HUES48 (cell line): ENCODE data around the gene NPAT.
A peak's percentile ranks its signal among the peaks of the same experiment; 100 is the strongest.
"Not testable (repeated sequence)": the region's sequence is repeated elsewhere in the genome, so short reads cannot be mapped to it uniquely, and the experiment has no call there.

ENCODE experiments used
- H3K27ac ChIP-seq: one replicate; pipeline ENCODE4 v1.7.0; 2013; ENCODE audit warnings: low read depth, low read length, inconsistent platforms
- H3K27me3 ChIP-seq: 2 replicates; pipeline ENCODE4 v1.6.1; 2013; ENCODE audit warnings: mild to moderate bottlenecking, low read length; ENCODE audit not compliant: control insufficient read depth, insufficient read depth
- H3K36me3 ChIP-seq: 2 replicates; pipeline ENCODE4 v1.6.1; 2013; ENCODE audit warnings: low read length; ENCODE audit not compliant: control insufficient read depth, insufficient read depth
- H3K4me1 ChIP-seq: 2 replicates; pipeline ENCODE4 v1.6.1; 2013; ENCODE audit warnings: mild to moderate bottlenecking, low read length; ENCODE audit not compliant: control insufficient read depth, insufficient read depth
- H3K4me3 ChIP-seq: 2 replicates; pipeline ENCODE4 v1.5.1; 2013; ENCODE audit warnings: mild to moderate bottlenecking, low read depth, low read length
- H3K9ac ChIP-seq: 2 replicates; pipeline ENCODE4 v1.6.1; 2013; ENCODE audit warnings: mild to moderate bottlenecking, low read depth, low read length, moderate library complexity
- H3K9me3 ChIP-seq: 2 replicates; pipeline ENCODE4 v1.6.1; 2013; ENCODE audit warnings: low read length; ENCODE audit not compliant: control insufficient read depth, insufficient read depth

The NPAT gene

DNA sequence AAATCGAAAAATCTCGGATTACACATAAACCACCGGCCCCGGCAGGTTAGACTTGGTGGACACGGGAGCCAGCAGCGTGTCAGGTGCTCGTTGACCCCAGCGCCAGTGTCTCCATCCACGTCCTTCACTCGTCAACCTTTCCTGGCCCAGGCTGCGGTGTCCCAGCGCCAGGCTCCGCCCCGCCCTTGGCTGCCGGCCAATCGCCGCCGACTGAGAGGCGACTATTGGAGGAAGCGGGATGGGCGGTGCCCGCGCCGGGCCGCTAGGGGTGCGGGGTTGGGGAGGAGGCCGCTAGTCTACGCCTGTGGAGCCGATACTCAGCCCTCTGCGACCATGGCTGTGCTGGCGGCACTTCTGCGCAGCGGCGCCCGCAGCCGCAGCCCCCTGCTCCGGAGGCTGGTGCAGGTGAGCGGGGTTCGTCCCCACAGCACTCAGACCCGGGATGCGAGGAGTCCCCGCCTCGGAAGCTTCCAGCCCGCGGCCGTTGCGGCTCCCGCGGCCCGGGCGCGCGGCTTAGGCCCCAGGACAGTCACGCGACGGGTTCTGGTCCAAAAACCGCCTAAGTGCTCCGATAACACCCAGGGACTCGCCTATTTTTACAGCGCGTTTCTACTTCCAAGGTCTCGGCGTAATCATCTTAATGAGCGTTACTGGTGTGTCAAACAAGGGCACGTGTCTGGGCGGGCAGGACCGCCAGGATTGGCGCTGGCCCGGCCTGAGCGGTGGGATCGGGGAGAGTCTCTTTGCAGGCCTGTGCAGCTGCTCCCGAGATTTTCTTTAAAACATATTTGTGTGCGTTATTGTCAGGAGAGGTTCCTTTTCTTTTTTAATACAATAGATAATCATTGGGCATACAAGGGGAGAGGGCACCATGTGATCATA lies 100.9 kb downstream of the NPAT start, which contains the start of gene ACAT1:
TSS of gene ACAT1 (plus strand) at position 294 of the 882 bp plus-strand sequence. CDS start at position 334, 40 bp downstream.
- Histone ChIP-seq H3K9ac (peak within 1 kb of the TSS; percentile 43), H3K4me3 (peak within 1 kb of the TSS; percentile 72), H3K27me3 (peaks cover 5% of the 10 kb centered on the region; the same call in 1 of the 2 replicates), H3K4me1 (no peaks in the 10 kb centered on the region), H3K36me3 (no peaks in the 10 kb centered on the region), H3K27ac (peak within 1 kb of the TSS; percentile 51), H3K9me3 (no peaks in the 10 kb centered on the region)

DNA sequence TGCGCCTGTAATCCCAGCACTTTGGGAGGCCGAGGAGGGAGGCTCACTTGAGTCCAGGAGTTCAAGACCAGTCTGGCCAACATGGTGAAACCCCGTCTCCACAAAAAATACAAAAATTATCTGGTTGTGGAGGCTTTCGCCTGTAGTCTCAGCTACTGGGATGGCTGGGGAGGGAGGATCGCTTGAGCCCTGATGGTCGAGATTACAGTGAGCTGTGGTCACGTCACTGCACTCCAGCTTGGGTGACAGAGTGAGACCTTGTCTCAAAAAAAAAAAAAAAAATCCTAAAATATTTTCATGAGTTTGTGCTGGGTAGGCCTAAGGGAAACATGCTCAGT lies 101.5 kb downstream of the NPAT start:
- peak overlapping the region; percentile 72 for H3K4me3 ChIP-seq
- H3K36me3 ChIP-seq, H3K9ac ChIP-seq, H3K27me3 ChIP-seq, H3K4me1 ChIP-seq, H3K9me3 ChIP-seq, H3K27ac ChIP-seq: not testable (repeated sequence)

- Histone ChIP-seq H3K9me3 (no peaks in the 10 kb centered on the region), H3K27ac (no peak overlapping the region), H3K9ac (no peak overlapping the region), H3K4me3 (no peak overlapping the region), H3K4me1 (peaks cover 6% of the 10 kb centered on the region; the same call in 1 of the 2 replicates), H3K36me3 (no peaks in the 10 kb centered on the region), H3K27me3 (peaks cover 5% of the 10 kb centered on the region; the same call in 1 of the 2 replicates)
Measured at GRCh38 chr11:108117746-108118371, 104.6 kb downstream of the NPAT start.

- Histone ChIP-seq H3K9me3 (no peaks in the 10 kb centered on the region), H3K4me3 (no peak overlapping the region), H3K9ac (no peak overlapping the region), H3K27ac (no peak overlapping the region), H3K36me3 (no peaks in the 10 kb centered on the region), H3K27me3 (no peaks in the 10 kb centered on the region), H3K4me1 (peaks cover 6% of the 10 kb centered on the region; the same call in 1 of the 2 replicates)
Measured at GRCh38 chr11:108115500-108116140, 106.8 kb downstream of the NPAT start.

DNA sequence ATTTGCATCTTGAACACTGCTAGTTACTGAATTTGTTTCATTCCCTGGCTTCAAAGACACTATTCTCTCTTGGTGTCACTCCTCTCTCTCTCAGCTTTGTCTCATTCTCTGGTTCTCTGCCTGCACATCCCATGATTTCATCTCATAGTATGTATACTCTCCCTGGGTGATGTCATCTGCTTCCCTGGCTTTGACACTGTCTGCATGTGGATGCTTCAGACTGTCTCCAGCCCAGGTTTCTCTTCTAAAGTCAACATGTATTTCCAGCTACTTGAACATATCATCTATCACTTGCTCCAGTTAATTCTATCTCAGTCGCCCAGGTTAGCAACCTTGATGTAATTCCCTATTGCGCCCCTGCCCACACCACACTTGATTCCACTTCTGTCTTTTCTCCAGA lies 110.4 kb downstream of the NPAT start:
- Histone ChIP-seq H3K4me3 (no peak overlapping the region), H3K27me3 (no peaks in the 10 kb centered on the region), H3K27ac (no peak overlapping the region), H3K4me1 (peaks cover 6% of the 10 kb centered on the region; the same call in 1 of the 2 replicates), H3K36me3 (no peaks in the 10 kb centered on the region), H3K9ac (no peak overlapping the region), H3K9me3 (no peaks in the 10 kb centered on the region)

- Histone ChIP-seq H3K27ac (no peak overlapping the region), H3K36me3 (peaks cover 3% of the 10 kb centered on the region; the same call in 1 of the 2 replicates), H3K9me3 (no peaks in the 10 kb centered on the region), H3K9ac (no peak overlapping the region), H3K27me3 (no peaks in the 10 kb centered on the region), H3K4me1 (peaks cover 6% of the 10 kb centered on the region; the same call in 1 of the 2 replicates), H3K4me3 (no peak overlapping the region)
Measured at GRCh38 chr11:108111126-108111525, 111.3 kb downstream of the NPAT start.
